ENCODE results near the gene EFCAB7.
"Not testable (repeated sequence)": the region's sequence is repeated elsewhere in the genome, so short reads cannot be mapped to it uniquely, and the experiment has no call there.

Gene EFCAB7

DNA sequence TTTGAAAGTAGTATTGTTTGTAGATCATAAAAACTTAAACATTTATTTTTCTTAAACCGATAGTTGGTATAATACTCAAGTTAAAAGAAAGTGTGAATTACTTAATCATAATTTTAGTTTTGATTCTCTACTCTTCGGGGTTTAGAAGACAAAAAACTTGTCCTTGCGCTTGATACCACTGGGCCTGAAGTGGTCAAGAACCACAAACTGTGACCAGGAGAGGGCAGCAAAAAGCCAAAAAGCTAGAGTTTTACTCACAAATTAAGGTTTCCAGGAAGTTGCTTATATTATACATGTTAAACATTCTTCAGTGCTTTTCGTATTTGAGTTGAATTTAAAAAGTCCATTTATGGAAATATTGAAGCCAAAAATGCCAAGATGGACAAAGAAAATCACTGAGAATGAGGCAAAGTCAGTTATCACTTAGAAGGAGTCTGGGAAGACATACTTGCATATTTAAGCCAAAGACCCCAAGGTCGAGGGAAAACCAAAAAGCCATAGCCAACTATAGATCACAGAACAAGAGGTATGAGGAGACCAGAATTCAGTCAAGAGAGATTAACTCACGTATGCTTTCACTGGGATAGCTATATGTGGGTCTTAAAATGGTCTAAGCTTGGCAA lies 34.2 kb downstream of the EFCAB7 start:
- no peak for DNase-seq

DNA sequence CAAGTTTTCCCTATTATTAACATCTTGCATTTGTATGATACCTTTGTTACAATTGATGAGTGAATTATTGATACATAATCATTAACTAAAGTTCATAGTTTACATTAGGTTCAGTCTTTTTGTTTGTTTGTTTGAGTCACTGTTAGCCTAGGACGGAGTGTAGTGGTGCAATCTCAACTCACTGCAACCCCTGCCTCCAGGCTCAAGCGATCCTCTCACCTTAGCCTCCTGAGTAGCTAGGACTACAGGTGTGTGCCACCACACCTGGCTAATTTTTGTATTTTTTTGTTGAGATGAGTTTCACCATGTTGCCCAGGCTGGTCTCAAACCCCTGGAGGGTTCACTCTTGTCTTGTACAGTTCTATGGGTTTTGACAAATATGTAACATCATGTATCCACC lies 36.0 kb downstream of the EFCAB7 start:
- DNase-seq: no peak

DNA sequence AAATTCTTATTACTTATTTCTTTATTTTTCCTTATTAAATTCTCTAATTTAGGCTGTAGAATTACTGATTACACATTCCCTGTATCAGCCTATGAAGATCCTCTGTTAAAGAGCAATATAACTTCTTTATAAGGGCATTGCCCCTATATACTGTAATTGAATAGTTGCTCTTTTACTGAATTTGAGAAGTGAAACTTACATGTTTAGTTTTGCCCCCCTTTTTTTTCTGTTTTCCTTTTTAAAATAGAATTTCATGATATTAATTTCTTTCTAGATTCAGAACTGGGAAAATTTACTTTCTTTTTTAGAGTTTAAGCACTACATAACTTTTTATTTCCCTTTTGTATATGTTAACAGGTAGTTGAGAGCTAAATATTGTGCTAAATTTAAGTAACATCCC lies 40.4 kb downstream of the EFCAB7 start:
- no peak for DNase-seq

DNA sequence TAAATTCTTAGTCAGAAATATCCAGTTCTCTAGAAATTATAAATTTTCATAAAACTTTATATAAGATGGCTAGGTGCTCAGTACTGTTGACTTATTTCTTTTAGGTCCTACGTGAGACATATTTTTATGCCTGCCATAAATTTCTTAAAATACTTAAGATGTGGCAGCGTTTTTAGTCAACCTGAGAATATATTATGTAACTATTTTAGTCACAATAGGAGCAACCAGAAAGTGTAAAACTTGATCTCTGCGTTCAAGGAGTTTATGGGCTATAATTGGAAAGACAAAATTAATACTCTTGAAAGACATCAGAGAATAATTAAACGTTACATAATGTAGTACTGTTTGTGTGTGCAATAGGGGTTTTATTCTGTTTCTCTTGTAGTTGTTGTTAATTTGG lies 45.7 kb downstream of the EFCAB7 start:
- DNase-seq: no peak

DNA sequence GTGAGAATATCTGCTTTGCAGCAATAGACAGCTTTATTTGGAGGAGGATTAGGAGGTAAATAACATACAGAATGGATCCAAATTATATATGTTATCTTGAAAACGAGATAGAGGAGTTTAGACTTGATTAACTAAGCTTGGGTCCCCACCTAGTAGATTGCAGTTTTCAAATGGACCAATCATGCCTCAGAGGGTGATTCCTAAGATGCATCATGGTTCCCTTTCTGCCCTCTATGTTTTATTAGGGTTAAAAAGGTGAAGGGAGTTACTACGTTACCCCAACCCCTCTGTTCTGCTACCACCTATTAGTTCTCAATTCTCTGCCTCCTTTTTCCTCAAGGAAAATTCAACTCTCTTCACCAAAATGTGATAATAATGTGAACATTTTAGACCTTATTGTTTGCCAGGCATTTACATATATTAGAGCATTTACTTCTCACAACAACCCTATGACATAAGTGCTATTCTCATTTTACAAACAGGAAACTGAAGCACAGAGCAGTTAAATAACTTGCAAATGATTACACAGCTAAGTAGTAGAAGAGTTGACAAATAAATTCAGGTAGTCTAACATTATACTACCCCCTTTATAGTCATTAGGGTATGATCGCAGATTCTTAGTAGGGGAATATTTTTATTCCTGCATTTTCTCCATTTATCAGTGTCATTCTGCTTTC lies 46.5 kb downstream of the EFCAB7 start:
- no peak for DNase-seq

DNA sequence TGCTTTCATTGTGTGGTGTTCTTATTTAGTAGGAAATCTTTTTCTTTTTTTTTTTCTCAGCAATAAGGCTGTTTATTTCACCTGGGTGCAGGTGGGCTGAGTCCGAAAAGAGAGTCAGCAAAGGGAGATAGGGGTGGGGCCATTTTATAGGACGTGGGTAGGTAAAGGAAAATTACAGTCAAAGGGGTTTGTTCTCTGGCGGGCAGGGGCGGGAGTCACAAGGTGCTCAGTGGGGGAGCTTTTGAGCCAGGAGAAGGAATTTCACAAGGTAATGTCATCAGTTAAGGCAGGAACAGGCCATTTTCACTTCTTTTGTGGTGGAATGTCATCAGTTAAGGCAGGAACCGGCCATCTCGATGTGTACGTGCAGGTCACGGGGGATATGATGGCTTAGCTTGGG lies 49.4 kb downstream of the EFCAB7 start:
- DNase-seq: not testable (repeated sequence)

DNA sequence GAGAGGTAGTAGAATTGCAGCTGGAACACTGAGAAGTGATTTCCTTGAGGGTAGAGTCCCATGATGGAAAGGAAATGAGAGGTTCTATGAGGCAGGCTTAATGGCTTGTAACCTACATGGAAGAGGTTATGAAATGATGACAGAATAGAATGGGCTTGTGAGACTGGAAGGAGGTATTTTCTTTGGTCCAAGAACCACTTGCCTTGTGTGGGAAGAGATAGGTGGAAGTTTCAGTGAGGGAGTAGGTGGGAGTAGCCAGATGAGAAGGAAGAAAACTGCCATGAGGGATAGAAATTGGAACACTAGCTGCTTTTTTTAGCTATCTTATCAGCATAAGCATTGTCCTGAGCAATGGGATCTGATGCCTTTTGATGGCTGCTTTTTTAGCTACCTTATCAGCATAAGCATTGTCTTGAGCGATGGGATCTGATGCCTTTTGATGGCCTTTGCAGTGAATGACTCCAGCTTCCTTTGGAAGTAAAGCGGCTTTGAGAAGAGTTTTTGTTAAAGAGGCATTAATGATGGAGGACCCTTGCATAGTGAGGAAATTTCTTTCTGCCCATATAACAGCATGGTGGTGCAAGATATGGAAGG lies 51.0 kb downstream of the EFCAB7 start:
- DNase-seq: not testable (repeated sequence)

DNA sequence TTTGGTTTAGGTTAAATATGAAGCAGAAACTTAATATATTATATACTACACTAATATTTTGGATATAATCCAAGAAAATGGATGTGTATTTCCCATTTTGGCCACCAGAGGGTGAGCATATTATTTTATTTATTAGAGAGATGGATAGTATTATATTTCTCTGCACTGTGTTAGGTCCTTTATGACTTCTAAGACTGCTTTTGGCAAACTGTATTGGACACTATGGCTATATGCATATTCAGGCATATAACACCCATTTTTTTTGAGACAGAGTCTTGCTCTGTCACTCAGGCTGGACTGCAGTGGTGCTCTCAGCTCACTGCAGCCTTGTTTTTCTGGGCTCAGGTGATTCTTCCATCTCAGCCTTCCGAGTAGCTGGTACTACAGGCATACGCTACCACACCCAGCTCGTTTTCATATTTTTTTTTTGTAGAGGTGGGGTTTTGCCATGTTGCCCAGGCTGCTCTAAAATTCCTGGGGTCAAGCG lies 52.1 kb downstream of the EFCAB7 start:
- DNase-seq: no peak

DNA sequence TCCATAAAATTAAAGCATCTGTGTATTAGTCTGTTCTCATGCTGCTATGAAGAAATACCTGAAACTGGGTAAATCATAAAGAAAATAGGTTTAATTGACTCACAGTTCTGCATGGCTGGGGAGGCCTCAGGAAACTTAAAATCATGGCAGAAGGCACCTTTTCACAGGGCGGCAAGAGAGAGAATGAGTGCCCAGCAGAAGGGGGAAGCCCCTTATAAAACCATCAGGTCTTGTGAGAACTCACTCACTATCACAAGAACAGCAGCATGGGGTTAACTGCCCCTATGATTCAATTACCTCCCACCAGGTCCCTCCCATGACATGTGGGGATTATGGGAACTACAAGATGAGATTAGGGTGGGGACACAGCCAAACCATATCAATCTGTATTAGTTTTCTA lies 63.0 kb downstream of the EFCAB7 start:
- DNase-seq: not testable (repeated sequence)

DNA sequence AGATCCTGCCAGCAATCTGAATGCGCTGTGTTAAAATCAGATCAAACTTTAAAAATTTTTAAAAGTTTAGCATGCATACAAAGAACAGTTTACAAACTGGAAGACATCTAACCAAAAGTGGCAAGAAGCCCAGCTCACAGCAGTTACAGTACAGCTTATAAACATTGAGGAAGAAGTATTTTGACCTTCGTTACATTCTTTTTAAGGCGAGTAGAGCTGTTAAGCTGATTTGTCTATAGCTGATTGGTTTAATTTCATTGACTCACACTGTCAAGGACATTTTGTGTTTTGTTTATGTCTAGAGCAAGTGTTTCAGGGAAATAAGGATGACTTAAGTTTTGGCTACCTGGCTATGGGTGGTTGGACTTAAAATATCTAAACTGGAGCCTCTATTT lies 66.8 kb downstream of the EFCAB7 start:
- no peak for DNase-seq

DNA sequence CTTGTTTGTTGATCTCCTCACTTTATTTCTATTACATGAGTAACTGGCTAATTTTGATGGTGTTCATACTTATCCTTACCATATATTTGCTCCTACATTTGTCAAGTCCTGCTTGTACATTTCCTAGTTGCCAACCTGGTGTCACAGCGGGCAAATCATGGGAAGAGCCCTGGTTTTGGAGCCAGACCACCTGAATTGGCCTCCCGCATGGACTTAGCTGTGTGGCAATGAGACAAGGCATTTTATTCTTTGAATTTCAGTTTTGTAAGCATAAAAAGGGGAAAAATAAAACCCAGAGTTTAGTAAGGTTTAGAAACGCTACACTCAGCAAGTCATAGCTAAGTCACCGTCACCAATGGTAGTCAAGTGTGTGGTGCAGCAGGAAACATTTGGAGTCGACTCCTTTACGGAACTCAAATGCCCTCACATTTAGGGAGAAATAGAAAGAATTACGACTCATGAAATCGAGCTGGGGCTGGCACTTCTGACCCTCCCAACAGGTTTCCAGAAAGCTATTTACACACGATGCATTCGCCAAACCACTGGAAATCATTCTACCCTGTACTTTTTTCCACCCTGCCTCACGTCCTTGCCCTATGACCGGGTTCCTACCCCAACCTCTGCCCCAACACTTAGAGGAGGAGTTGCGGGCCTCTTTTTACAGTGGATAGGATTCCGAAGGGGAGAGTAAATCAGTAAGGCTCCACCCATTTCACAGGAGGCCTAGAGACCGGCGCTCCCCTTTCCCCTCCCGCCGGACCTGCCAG lies 69.4 kb downstream of the EFCAB7 start:
- DNase-seq: no peak

DNA sequence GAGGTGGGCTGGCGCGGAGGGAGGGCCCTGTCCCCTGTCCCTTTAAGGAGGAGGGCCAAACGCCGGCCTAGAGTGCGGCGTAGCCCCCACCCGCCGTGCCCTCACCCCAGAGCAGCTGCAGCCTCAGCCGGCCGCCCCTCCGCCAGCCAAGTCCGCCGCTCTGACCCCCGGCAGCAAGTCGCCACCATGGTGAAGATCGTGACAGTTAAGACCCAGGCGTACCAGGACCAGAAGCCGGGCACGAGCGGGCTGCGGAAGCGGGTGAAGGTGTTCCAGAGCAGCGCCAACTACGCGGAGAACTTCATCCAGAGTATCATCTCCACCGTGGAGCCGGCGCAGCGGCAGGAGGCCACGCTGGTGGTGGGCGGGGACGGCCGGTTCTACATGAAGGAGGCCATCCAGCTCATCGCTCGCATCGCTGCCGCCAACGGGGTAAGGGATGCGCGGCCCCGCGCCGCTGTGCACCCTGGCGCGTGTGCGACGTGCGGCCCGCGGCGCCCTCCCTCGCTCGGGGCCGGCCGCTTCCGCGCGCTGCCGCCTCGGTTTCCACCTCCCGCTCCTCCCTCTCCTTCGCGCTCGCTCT lies 70.1 kb downstream of the EFCAB7 start, which contains the start of gene PGM1:
Gene PGM1 (plus strand): TSS at position 109 of the 583 bp plus-strand sequence. CDS start 78 bp downstream, at position 187.
- peak; percentile 37 for DNase-seq

DNA sequence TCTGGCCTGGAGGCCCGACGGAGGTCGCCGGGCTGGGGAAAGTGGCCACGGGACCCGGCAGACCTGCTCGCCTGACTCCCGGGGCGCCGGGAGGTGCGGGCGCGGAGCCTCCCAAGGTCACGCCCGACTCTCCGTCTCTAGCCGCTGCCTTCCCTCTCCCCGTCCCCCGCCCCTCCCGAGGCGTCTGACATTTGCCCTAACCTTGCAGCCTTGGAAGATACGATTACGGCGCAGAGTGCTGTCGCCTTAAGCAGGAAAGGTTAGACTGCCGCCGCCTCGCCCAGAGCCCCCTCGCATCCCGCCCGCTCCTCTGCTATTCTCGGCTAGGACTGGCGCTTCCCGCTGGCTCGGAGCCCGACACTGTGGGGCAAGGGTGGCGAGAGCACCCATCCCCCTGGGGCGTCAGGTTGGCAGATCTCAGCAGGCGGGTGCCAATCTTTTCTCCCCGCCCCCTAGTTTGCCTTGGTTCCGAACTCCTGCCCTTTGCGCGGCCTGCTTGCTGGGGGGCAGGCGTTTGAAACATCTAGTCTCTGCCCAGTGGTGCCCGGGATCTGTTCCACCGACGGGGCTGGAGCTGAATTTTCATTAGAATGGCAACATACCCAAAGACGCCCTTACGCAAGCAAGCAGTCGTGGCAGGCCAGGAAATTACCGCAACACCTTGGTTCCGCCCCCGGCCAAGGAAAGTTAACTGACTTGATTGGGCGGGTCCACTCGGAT lies 70.7 kb downstream of the EFCAB7 start:
- peak; percentile 42 for DNase-seq

DNA sequence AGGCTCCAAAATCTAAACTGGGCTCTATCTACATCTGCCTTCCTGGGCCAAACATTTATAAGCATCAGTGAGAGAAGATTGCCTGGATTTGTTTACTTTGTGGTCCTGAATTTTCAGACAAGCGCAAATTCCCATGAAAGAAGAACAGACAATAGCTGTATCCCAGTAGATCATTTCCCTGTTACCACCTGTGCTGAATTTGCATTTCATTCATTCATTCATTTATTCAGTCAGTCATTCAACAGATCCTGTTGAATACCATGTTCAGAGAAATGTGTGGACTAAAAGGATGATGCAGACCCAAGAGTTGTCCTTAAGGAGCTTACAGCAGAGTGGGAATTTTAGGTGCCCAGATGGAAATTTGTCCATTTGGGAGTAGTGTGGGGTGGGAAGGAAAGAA lies 72.1 kb downstream of the EFCAB7 start:
- DNase-seq: no peak

DNA sequence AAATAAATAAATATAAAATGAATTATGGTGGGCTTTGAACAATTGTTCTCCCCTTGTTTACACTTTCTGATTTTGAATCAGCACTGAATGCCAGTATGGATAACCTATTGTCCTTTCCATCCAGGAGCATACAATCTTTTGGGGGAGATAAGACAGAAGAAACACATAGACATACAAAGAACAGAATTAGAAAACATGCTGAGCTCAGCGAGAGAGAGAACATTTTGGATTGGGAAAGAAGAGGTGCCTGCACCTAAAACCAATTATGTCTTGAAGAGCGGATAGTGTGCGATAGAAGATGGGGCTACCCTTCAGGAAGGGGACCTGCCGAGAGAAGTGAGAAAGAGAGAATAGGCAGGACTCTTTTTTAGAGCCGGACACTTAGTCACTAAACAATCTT lies 76.5 kb downstream of the EFCAB7 start:
- DNase-seq: no peak

DNA sequence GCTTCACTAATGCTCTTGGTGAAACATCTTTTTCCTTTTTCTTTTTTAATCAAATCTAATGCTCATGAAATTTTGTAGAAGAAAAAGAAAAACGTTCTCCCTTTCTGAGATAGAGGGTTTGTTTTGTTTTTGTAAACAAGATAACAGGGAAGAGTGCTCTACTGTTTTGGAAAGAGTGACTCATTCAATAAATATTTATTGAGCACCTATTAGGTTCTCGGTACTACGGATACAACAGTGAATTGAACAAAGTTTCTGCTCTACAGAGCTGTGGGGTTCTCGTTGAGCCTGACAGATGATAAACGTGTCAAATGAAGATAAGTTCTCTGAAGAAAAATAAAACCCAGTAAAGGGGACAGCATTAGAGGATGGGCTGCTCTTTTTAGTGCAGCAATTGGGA lies 76.9 kb downstream of the EFCAB7 start:
- no peak for DNase-seq

DNA sequence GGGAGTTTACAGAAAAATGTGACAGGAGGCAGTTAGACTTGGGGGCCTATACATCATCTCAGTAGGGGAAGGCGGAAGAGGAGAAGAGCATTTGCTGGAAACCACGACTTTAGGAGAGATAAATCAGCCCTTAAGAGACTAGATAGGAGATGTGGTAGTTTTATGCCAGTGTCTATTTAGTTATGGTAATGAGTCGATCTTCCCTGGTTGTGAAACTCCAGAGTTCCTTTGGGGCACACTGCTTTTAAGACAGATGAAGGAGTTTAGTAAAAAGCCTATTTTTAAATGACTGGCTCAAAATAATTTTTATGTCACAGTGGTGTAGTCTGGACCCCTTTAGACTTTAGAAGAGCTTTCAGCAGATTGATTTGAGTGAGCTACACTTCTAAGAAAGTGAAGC lies 77.7 kb downstream of the EFCAB7 start:
- DNase-seq: no peak

DNA sequence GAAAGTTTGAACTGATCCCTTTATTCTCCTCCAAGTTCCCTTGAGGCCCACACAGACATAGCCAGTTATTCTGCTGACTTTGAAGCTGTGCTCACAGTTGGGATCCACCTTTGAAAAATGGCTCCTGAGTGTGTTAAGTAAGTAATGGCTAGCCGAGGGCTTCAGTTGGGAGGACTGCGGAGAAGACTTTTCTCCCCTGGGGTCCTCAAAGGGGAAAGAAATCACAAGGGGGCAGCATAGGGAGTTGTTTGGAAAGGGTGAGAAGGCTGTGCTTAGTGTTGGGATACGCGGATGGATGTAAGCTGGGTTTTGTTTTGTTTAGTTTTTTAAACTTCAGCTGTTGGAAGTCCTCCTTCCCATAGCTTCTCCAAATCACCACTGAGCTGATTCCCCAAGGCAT lies 78.1 kb downstream of the EFCAB7 start:
- DNase-seq: no peak

DNA sequence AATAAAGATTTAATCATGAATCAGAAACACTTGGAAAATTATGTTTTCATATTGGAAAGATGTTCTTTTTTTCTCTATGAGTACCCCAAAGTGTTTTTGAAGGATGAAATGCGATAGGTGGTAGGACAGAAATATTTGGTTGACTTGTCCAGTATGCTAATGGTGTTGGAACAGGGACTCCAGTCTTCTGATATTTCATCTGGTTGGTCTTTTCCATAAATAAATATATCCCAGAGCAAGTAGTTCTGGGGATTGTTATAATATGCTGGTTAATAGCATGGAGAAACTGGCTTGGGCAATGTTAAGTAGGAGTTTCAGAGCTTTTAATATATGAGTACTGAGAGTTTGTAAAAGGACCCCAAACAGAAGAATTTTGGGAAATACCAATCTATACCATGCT lies 78.6 kb downstream of the EFCAB7 start:
- no peak for DNase-seq

DNA sequence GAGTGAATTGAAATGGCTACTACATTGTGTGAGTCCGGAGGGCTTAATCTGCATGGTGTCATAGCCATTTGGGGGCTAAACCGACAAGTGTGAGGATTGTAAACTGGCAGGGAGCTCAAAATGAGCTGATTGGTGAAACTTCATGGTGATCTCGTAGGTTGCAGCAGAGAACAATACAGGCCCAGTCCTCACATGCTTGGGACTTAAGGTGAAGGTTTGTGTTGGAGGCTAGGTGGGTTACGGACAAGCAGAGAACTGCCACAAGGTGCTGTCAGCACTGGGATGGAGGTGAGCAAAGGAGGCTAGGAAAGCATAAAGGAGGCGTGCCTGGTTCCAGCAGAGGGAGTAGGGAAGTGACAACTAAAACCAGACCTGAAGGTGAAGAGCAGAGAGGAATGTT lies 79.3 kb downstream of the EFCAB7 start:
- DNase-seq: no peak

DNA sequence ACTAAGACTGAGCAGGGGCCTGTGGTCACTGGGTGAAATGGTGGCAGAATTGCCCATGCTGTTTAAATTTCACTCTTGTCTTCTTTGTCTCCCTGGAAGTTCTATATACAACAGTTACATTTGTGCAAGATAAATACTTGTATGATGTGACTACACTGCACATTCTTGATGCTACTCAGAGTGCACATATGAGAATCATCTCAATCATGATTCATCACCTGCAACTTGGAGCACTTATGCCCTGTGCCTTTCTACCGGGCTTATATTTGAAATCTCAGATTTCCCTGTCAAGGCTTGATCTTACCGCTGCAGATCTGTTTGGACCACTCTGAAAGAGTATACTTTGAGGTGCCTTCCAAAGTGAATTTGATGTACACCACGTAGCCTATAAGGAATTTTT lies 80.5 kb downstream of the EFCAB7 start:
- no peak for DNase-seq

DNA sequence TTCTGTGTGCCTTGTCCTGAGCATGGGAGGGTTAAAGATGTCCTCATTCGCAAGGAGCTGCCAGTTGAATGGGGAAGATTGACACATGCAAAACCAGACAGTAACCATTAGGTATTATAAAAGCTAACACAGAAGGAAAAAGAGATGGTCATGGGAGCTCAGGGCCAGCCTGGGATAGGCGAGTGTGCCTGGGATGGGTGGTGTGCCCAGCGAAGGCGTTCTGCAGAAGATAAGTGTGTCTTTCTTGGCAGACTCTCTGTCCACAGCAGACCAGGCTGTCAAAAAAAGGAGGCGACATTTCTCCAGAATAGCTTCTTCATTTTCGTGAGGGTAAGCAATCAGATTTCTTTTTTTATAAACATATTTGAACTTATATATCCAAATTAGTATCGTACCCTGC lies 84.0 kb downstream of the EFCAB7 start:
- DNase-seq: no peak

Measured in GOT3 (cell line).